Glomerular visceral epithelial cell (primary cell): ENCODE measurements around the gene SLC4A3.
A peak's percentile ranks its signal among the peaks of the same experiment; 100 is the strongest.

Experiments
- DNase-seq: peaks from one replicate; pipeline ENCODE4 v3.0.0-alpha.2; 2016; ENCODE audit errors: extremely low spot score

Gene SLC4A3

DNA sequence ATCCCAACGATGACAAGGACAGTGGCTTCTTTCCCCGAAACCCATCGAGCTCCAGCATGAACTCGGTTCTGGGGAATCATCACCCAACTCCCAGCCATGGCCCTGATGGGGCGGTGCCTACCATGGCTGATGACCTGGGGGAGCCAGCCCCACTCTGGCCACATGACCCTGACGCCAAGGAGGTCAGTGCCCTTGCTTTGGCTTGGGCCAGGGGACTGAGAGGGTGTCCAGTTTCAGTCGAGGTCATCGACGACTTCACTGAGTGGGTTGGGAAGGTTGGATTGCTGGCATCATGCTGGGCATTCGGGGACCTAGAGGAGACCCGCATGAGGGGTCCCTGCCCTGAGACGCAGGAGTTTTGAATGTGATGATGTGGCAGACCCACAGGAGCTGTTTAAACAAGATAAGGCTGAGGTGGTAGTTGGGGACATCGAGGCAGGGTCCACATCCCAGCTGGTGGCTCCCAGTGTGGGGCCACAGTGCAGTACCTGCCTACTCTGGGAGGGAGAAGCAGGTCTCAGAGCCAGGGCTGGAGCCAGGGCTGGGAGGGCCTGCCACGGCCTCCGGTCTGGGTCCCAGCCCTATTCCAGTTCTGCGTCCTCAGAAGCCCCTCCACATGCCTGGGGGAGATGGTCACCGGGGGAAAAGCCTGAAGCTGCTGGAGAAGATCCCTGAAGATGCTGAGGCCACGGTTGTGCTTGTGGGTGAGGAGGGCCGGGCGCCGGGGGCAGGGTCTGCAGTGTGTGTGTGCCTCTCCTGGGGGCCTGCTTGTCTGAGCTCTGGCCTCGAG lies 6.0 kb downstream of the SLC4A3 start:
- no peak for DNase-seq

- DNase-seq = no peak
Observed at GRCh38 chr2:219634171-219634940, 6.9 kb downstream of the SLC4A3 start.

GRCh38 chr2:219634951-219635751 lies 7.7 kb downstream of the SLC4A3 start:
- no peak for DNase-seq

GRCh38 chr2:219636144-219636915 lies 8.9 kb downstream of the SLC4A3 start:
- no peak for DNase-seq

- DNase-seq = no peak
Observed at GRCh38 chr2:219636941-219637841, 9.8 kb downstream of the SLC4A3 start.

DNA sequence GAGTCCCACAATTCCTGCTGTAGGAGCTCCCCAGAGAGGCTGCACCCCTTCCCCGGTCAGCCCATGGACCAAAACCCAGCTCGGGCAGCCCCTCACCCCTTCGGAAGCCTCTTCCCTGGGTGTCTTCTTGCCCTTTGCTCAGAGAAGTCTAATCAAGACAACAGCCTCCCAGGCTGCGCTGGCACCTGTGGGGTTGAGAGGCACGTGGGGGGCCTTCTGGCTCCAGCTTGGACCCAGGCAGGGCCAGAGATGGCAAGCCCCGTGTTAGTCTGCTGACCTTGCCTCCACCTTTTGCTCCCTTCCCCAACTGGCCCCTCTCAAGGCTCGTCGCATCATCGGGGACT lies 10.4 kb downstream of the SLC4A3 start:
- no peak for DNase-seq

- no peak for DNase-seq
Observed at GRCh38 chr2:219638217-219638947, 11.0 kb downstream of the SLC4A3 start.

DNA sequence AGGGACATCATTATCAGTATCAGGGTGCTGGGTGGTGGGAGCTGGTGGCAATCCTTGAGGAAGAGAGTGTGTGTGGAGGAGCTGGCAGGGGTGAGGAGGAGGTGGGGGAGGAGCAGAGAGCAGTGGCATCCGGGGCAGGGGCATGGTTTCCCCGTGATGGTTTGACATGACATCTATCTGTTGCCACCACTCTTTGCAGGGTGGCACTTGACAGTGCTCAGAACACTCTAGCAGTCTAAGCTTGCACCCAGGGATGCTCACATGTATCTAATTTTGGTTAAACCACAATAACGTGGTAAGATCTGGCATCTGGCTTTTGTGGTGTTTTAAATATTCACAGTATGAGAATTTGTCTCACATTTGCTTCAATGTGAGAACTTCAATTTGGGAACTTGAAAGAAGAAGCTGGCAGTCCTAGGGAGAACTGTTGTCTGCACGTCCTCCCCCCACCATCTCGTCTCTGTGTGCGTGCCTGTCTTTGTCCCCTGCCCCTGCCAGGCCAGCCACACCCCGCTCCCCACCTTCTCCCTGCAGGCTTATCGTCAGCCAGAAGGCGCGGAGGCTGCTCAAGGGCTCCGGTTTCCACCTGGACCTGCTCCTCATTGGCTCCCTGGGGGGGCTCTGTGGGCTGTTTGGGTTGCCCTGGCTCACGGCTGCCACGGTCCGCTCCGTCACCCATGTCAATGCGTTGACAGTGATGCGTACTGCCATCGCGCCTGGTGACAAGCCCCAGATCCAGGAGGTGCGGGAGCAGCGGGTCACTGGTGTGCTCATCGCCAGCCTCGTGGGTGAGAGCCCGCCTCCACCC lies 11.7 kb downstream of the SLC4A3 start:
- DNase-seq = no peak

DNA sequence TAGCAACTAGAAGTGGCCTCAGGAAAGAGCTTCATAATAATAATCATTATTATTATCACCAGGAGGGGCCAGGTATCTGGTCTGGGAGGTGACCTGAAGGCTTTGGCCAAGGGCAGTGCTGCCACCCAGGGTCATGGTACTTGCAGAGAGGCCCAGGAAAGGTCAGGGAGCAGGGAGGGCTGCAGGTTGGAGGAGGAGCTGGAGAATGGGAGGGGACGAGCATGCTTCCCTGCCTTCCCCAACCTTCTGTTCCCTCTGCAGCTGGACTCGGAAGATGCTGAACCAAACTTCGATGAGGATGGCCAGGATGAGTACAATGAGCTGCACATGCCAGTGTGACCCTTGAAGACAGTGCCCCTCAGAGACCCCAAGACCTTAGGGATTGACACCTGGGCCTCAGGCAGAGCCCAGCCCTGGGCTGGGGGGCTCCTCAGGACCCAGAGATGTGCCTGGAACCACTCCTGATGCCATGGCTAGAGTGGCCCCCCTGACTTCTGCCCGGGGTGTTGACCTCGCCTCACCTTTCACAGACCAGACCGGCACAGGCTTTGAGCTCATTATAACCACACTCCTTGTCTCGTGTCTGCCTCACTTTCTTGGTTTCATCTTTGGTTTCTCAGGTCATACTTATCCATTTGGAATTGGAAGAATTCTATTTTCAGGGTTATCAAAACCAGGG lies 14.1 kb downstream of the SLC4A3 start:
- DNase-seq = no peak

- DNase-seq = no peak
Observed at GRCh38 chr2:219642069-219642454, 14.6 kb downstream of the SLC4A3 start.

GRCh38 chr2:219642465-219643083 lies 15.1 kb downstream of the SLC4A3 start:
- peak; percentile 97 for DNase-seq

DNA sequence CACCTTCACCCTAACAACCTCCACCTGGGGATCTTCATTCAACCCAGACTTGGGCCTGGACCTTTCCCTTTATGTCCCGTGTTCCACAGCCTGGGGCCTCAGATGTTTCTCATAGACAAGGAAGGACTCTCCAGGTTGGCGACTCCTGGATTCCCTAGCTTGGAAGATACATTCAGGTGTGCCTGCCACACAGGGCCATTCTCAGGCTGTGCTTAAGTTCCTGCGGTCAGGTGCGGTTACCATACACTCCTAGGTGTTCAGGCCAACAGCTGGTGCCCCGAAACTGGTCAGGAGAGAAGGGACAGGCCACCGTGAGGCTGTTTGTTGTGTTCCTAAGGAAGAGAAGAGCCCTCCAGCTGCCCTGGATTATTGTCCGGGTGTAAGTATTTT lies 15.6 kb downstream of the SLC4A3 start:
- DNase-seq = no peak

DNA sequence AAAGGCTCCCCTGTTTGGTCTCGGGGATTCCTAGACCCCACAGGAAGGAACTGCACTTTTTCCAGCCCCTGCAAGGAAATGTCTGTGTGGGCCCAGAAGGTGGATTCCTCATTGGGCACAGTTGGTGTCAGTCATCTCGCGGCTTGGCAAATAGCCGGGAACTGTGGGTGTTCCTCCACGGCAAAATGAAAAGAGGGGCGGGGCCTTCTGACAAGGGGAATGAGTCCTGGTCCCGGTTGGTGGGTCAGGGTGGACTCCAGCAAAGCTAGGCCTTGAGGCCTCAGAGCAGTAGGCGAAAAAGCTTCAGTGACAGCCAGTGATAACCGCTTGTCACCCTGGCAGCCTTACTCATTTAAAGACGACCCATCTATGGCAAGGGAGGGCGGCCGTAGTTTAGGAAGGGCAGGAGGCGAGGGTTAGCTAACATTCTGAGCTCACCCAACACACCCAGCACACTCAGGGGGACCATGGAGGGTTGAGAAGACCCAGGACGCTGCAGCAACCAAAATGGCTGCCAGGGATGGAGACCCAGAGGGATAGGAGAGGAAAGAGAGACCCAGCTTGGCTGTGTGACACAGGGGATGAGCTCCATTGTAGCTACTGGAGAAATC lies 16.5 kb downstream of the SLC4A3 start:
- DNase-seq = no peak

GRCh38 chr2:219644801-219645480 lies 17.5 kb downstream of the SLC4A3 start:
- DNase-seq = no peak

DNA sequence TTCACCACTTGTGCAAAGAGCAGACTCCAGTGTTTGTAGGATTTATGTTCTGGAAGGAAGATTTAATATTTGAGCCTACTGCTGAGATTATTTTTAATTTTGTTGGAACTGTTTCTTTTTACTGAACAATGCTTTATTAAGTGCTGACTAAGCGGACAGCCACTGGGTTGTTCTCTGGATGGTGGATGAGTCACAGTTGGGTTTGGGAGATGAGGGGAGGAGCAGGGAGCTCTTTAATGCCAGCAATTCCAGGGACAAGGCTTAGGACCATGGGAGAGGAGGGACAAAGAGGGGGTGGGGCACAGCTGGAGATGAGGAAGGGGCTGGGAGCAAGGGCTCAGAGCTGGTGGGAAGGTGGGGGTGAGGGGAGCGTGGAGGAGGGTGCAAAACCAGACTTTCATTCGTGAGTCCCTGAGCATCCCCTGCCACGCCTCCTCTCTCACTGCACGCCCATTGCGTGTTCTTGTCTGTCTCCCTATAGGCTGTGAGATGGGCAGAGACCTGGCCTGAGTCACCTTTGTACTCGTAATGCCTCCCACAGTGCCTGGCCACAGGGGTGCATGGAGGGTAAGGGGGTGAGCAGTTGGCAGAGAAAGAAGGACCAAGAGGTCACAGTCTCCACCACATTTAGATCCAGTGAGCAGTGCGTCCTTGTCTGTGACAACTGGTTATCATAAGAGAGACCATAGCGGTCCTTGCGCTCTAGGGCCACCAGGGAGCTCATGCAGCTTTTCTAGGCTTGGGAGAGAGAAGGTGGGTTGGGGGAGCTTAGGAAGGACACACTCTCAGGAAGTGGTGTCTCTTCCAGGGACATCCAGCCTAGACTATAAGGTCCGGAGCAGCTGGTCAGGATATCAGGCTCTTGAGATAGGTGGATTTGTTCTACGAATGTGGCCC lies 18.4 kb downstream of the SLC4A3 start:
- DNase-seq = peak; percentile 65

- no peak for DNase-seq
Observed at GRCh38 chr2:219648176-219648575, 20.7 kb downstream of the SLC4A3 start.
